ENCODE measurements around the gene SSBP2. TPM values are rescaled to one million over a fixed set of nuclear protein-coding genes. Genes with fewer than 3 reads are reported as not detected.

The SSBP2 gene
- total and polyA plus RNA-seq, 2 of the 8 experiments (the other 6 are each of a cell fraction or from before 2014, with no cell fraction given): 21.5 to 36.2 TPM

DNA sequence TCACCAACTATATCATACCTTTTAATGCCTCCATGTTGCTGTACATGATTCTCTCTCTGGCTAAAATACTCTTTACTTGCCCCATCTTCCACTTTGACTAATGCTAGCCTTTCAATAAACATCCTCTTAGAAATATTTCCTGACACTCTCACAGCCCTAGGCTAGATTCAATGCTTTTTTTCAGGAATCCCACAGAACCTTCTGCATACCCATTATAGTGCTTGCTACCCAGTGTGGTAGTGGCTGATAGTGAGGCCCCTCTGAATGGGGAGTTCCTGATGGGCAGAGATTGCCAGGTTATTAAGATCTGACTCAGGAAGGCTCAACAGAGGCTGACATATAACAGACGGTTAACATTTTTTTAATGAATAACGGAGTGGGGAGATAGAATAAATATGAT is 11.6 kb downstream of the SSBP2 start:
- TF ChIP-seq RXRA (IDR thresholded peaks at IDR 0.05; ENCODE audit: insufficient read depth, low read depth, low read length) (no peak), CBX5 (IDR thresholded peaks at IDR 0.05; ENCODE audit: low read depth, low read length) (no peak)
- H4K5ac ChIP-seq (ENCODE audit: insufficient read length, low read depth, low read length): no peak overlapping the region
- no peak overlapping the region for H2BK20ac ChIP-seq (ENCODE audit: low read length)
- H3K27ac ChIP-seq (ENCODE audit: low read depth, low read length): no peak overlapping the region
- DNase-seq (ENCODE audit: low read depth in 1 of 2, low spot score in 2 of 2) (no peak), FAIRE-seq (no peak)
- H2AFZ ChIP-seq (ENCODE audit: low read length): no peak overlapping the region
- H3K79me1 ChIP-seq (ENCODE audit: low read depth, low read length): no peaks in the 10 kb centered on the region
- CTCF ChIA-PET (ENCODE audit: partially characterized antibody): no interaction called here
- peaks cover 0 to 2% of the 10 kb centered on the region in 2 experiments for H4K20me1 ChIP-seq (replicated peaks in 1 of 2; ENCODE audit: control insufficient read depth in 1 of 2, insufficient read depth in 2 of 2, low read length in 2 of 2)
- no peak overlapping the region for H3K23ac ChIP-seq (ENCODE audit: insufficient read length)
- no peak overlapping the region for H2AK5ac ChIP-seq (ENCODE audit: low read depth, low read length)
- H3K23me2 ChIP-seq (ENCODE audit: low read depth, low read length): no peaks in the 10 kb centered on the region; the same call in 1 of the 2 replicates
- H3K18ac ChIP-seq (ENCODE audit: extremely low read depth, low read length): no peak overlapping the region
- no peak overlapping the region for H3K56ac ChIP-seq (replicated peaks; ENCODE audit: insufficient read length, low read depth, low read length)
- H3K9me3 ChIP-seq (ENCODE audit: insufficient read depth in 2 of 2, low read depth in 1 of 2, low read length in 1 of 2): no peaks in the 10 kb centered on the region
- H2BK120ac ChIP-seq (replicated peaks; ENCODE audit: low read depth, low read length): no peak overlapping the region
- no peak overlapping the region for H3K14ac ChIP-seq (ENCODE audit: insufficient read length)
- no peak overlapping the region for H3K4me2 ChIP-seq (ENCODE audit: insufficient read depth in 1 of 2, low read depth in 2 of 2, low read length in 2 of 2)
- H3K4ac ChIP-seq (replicated peaks; ENCODE audit: insufficient read length, low read depth, low read length): no peak overlapping the region
- no peak overlapping the region for H3K9ac ChIP-seq (replicated peaks in 1 of 4; ENCODE audit: extremely low read depth in 1 of 4, low read depth in 3 of 4, low read length in 3 of 4)
- POLR2A ChIA-PET (ENCODE audit: partially characterized antibody): no interaction called here
- peaks cover 0 to 5% of the 10 kb centered on the region in 2 experiments; a peak in 1 of 4 replicates for H3K79me2 ChIP-seq (ENCODE audit: control insufficient read depth in 1 of 2, insufficient read depth in 2 of 2, low read length in 2 of 2)
- H4K91ac ChIP-seq (replicated peaks; ENCODE audit: insufficient read length, low read length): no peak overlapping the region
- no peaks in the 10 kb centered on the region for H3K36me3 ChIP-seq (ENCODE audit: control insufficient read depth in 2 of 4, insufficient read depth in 4 of 4, low read length in 3 of 4)
- no peaks in the 10 kb centered on the region for H3K4me1 ChIP-seq (replicated peaks in 1 of 4; ENCODE audit: control insufficient read depth in 3 of 4, insufficient read depth in 4 of 4, low read length in 3 of 4)
- no peak overlapping the region for H3K4me3 ChIP-seq (ENCODE audit: extremely low read depth in 1 of 4, insufficient read depth in 2 of 4, low read depth in 3 of 4, low read length in 4 of 4)
- H4K8ac ChIP-seq (ENCODE audit: extremely low read depth, insufficient read depth, low read length): no peak overlapping the region
- WGBS, 2 experiments (ENCODE audit: extremely low coverage in 1 of 2, insufficient coverage in 1 of 2, insufficient read length in 1 of 2, insufficient replicate concordance in 2 of 2, low coverage in 1 of 2, low lambda C conversion rate in 2 of 2, missing lambda C conversion rate in 1 of 2): 90% methylated on average over 2 of the region's 2 CpGs; no CpG with 5 or more reads in 1 of the 2 experiments
- no peak overlapping the region for H2BK12ac ChIP-seq (ENCODE audit: low read depth, low read length)
- H2BK15ac ChIP-seq (ENCODE audit: low read length): no peak overlapping the region
- no peaks in the 10 kb centered on the region for H3K27me3 ChIP-seq (replicated peaks in 1 of 4; ENCODE audit: control insufficient read depth in 3 of 4, extremely low read depth in 1 of 4, insufficient read depth in 3 of 4, low read length in 3 of 4)
- no peak overlapping the region for H2BK5ac ChIP-seq (ENCODE audit: low read depth, low read length)
